CD4-positive, alpha-beta memory T cell (primary cell): ENCODE measurements around the gene NPHP4. TPM values are rescaled to one million over a fixed set of nuclear protein-coding genes. Genes with fewer than 3 reads are reported as not detected.

Experiments used
- CTCF ChIA-PET: fragments of 350-600 bp; sonication (Branson Sonifier 250); formaldehyde crosslinking; loops from one replicate; lab custom pipeline; 2021; ENCODE audit warnings: inconsistent platforms; ENCODE audit not compliant: partially characterized antibody; lab: Charles Lee
- POLR2A ChIA-PET: fragments of 350-600 bp; sonication (Branson Sonifier 250); formaldehyde crosslinking; loops from one replicate; lab custom pipeline; 2021; ENCODE audit not compliant: partially characterized antibody; lab: Charles Lee
- DNase-seq, 5 donors: peaks; one replicate each; pipeline versions ENCODE4 v3.0.0 to v3.0.0-alpha.2; 2020 to 2022; ENCODE audit warnings: mixed read lengths in 1 of 5
- H3K27ac ChIP-seq: one replicate; pipeline ENCODE4 v1.7.0; 2013; ENCODE audit warnings: low read depth, low read length
- H3K27me3 ChIP-seq: 2 replicates; pipeline ENCODE4 v1.7.0; 2013; ENCODE audit warnings: mild to moderate bottlenecking, low read length, moderate library complexity; ENCODE audit not compliant: insufficient read depth
- H3K36me3 ChIP-seq: 2 replicates; pipeline ENCODE4 v1.7.0; 2013; ENCODE audit warnings: mild to moderate bottlenecking, low read length, moderate library complexity; ENCODE audit not compliant: insufficient read depth
- H3K4me1 ChIP-seq: 2 replicates; pipeline ENCODE4 v1.7.0; 2013; ENCODE audit warnings: mild to moderate bottlenecking, low read length, moderate library complexity; ENCODE audit not compliant: insufficient read depth
- H3K4me3 ChIP-seq, 2 donors: one replicate each; pipeline ENCODE4 v1.7.0; 2013; ENCODE audit warnings: low read length in 2 of 2, mild to moderate bottlenecking in 1 of 2
- H3K9me3 ChIP-seq, 2 donors: one replicate each; pipeline ENCODE4 v1.7.0; 2013; ENCODE audit warnings: low read length in 2 of 2, control low read depth in 1 of 2; ENCODE audit not compliant: control insufficient read depth in 1 of 2
- H3K27ac Mint-ChIP-seq, 7 donors: one replicate each; pipeline ENCODE4 v1.8.0; 2020 to 2021; ENCODE audit warnings: mixed read lengths in 7 of 7, mild to moderate bottlenecking in 6 of 7, inconsistent platforms in 3 of 7, moderate library complexity in 3 of 7
- H3K27me3 Mint-ChIP-seq, 2 donors: one replicate each; pipeline ENCODE4 v1.8.0; 2020 to 2021; ENCODE audit warnings: mixed read lengths in 2 of 2
- H3K36me3 Mint-ChIP-seq, 2 donors: one replicate each; pipeline ENCODE4 v1.8.0; 2020 to 2021; ENCODE audit warnings: mixed read lengths in 2 of 2, inconsistent platforms in 1 of 2, mild to moderate bottlenecking in 1 of 2
- H3K4me1 Mint-ChIP-seq, 4 donors: one replicate each; pipeline ENCODE4 v1.8.0; 2020 to 2021; ENCODE audit warnings: mixed read lengths in 4 of 4, mild to moderate bottlenecking in 1 of 4
- H3K4me3 Mint-ChIP-seq, 8 donors: one replicate each; pipeline ENCODE4 v1.8.0; 2020 to 2021; ENCODE audit warnings: mixed read lengths in 8 of 8, mild to moderate bottlenecking in 7 of 8, moderate library complexity in 6 of 8, inconsistent platforms in 3 of 8
- H3K9me3 Mint-ChIP-seq, 8 donors: one replicate each; pipeline ENCODE4 v1.8.0; 2020 to 2021; ENCODE audit warnings: mixed read lengths in 8 of 8, mild to moderate bottlenecking in 5 of 8, inconsistent platforms in 3 of 8, moderate library complexity in 1 of 8
- intact Hi-C: fragments of 100-400 bp; cut with micrococcal nuclease; formaldehyde crosslinking; loops from one replicate; pipeline ENCODE4 v1.15.1; 2023
- polyA plus RNA-seq, 2 donors: library from polyadenylated mRNA; unstranded; fragments of 300-500 nt; fragmentation: Illumina TruSeq; gene quantifications; one replicate each; pipeline ENCODE4 v1.2.3, GENCODE V29; 2021
- total RNA-seq, 2 experiments: library from RNA; stranded (reverse); gene quantifications; one replicate each; pipeline ENCODE4 v1.2.3, GENCODE V29; 2021

Gene NPHP4
- total and polyA plus RNA-seq, 4 experiments from 2014 or later: 1.0 to 9.6 (median 4.3) TPM

- H3K27ac Mint-ChIP-seq: no peak overlapping the region
- Histone ChIP-seq H3K9me3 (no peaks in the 10 kb centered on the region), H3K4me1 (no peaks in the 10 kb centered on the region), H3K27me3 (no peaks in the 10 kb centered on the region), H3K4me3 (no peak overlapping the region), H3K36me3 (no peaks in the 10 kb centered on the region), H3K27ac (no peak overlapping the region)
- H3K4me3 Mint-ChIP-seq: no peak overlapping the region
- DNase-seq: no peak
- ChIA-PET POLR2A (no interaction called here), CTCF (no interaction called here)
- no peaks in the 10 kb centered on the region for H3K36me3 Mint-ChIP-seq
- intact Hi-C loops: no loop called here
- H3K9me3 Mint-ChIP-seq: peaks cover 0 to under 1% (median 0%) of the 10 kb centered on the region in 8 donors
- no peaks in the 10 kb centered on the region for H3K4me1 Mint-ChIP-seq
- peaks cover 6 to 7% of the 10 kb centered on the region in 2 donors for H3K27me3 Mint-ChIP-seq
These were observed 157.6 kb downstream of the NPHP4 start for GRCh38 chr1:5834477-5835178.

- Mint-ChIP-seq H3K9me3 (peaks cover 0 to 5% (median 0%) of the 10 kb centered on the region in 8 donors), H3K27ac (no peak overlapping the region)
- intact Hi-C loops: no loop called here
These were observed 158.3 kb downstream of the NPHP4 start for GRCh38 chr1:5833911-5834310.

DNA sequence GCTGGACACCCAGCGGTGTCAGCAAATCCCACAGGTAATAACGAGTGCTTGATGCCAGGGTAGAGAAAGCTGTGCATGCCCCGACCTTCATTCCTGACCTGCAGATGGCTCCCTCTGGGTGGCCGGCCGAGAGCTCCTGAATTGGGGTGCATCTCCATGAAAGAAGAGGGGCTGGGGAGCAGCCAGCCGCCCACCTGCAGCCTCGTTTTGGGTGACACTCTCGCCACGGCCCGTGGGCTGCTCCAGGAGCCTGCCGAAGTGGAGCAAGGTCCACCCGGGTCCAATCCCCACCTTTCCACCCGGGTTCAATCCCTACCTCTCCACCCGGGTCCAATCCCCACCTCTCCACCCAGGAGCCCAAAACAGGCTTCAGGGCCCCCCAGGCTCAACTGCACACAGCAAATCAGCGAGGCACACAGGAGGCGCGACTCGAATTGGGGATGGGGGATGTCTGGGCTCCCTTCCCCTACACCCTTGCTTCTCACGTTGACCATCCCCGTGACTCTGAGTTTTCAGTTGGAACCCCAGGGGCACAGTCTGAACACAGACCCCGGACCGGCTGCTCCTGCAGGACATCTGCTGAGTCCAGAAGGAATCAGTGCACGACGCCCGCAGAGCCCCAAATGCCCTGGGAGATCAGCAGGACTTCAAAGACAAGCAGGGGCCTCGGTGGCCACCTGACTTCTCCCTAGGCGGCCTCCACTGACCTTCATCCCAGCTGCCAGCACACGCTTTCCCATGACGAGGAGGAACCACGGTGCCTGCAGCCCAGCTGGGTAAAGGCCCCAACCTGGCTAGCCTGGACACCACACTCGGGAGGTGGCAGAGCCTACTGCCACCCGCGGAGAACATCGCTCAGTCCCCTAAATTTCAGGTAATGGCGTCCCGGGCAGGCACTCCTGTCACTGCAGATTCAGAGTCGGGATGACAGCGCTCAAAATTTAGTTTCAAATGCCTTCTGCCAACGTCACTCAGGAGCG lies 159.0 kb downstream of the NPHP4 start:
- ChIA-PET POLR2A (no interaction called here), CTCF (no interaction called here)
- H3K9me3 Mint-ChIP-seq: peaks cover 0 to 5% (median 0%) of the 10 kb centered on the region in 8 donors
- H3K27me3 Mint-ChIP-seq: peaks cover 7 to 10% of the 10 kb centered on the region in 2 donors
- H3K9me3 ChIP-seq: no peaks in the 10 kb centered on the region
- no peaks in the 10 kb centered on the region for H3K36me3 Mint-ChIP-seq
- no peaks in the 10 kb centered on the region for H3K4me1 ChIP-seq
- H3K27me3 ChIP-seq: no peaks in the 10 kb centered on the region
- H3K27ac ChIP-seq: no peak overlapping the region
- DNase-seq: no peak
- H3K4me3 Mint-ChIP-seq: no peak overlapping the region
- H3K36me3 ChIP-seq: no peaks in the 10 kb centered on the region
- no peaks in the 10 kb centered on the region for H3K4me1 Mint-ChIP-seq
- intact Hi-C loops: no loop called here
- no peak overlapping the region for H3K27ac Mint-ChIP-seq
- H3K4me3 ChIP-seq: no peak overlapping the region

More at GRCh38 chr1:5833911-5834310, 158.3 kb downstream of the NPHP4 start:
- no peaks in the 10 kb centered on the region for H3K27me3 ChIP-seq
- Mint-ChIP-seq H3K27me3 (peaks cover 7 to 10% of the 10 kb centered on the region in 2 donors), H3K4me1 (no peaks in the 10 kb centered on the region), H3K4me3 (no peak overlapping the region), H3K36me3 (no peaks in the 10 kb centered on the region)
- H3K36me3 ChIP-seq: no peaks in the 10 kb centered on the region
- no peak overlapping the region for H3K27ac ChIP-seq
- POLR2A ChIA-PET: no interaction called here
- CTCF ChIA-PET: no interaction called here
- H3K9me3 ChIP-seq: no peaks in the 10 kb centered on the region
- no peaks in the 10 kb centered on the region for H3K4me1 ChIP-seq
- DNase-seq: no peak
- H3K4me3 ChIP-seq: no peak overlapping the region

- ChIA-PET CTCF (no interaction called here), POLR2A (no interaction called here)
- Mint-ChIP-seq H3K36me3 (no peaks in the 10 kb centered on the region), H3K27me3 (peaks cover 7 to 10% of the 10 kb centered on the region in 2 donors), H3K4me1 (no peaks in the 10 kb centered on the region), H3K27ac (no peak overlapping the region), H3K9me3 (peaks cover 0 to 5% (median 0%) of the 10 kb centered on the region in 8 donors), H3K4me3 (no peak overlapping the region)
- Histone ChIP-seq H3K27ac (no peak overlapping the region), H3K36me3 (no peaks in the 10 kb centered on the region), H3K27me3 (no peaks in the 10 kb centered on the region), H3K4me1 (no peaks in the 10 kb centered on the region), H3K9me3 (no peaks in the 10 kb centered on the region), H3K4me3 (no peak overlapping the region)
- intact Hi-C loops: no loop called here
- DNase-seq: no peak
These were observed 160.5 kb downstream of the NPHP4 start for GRCh38 chr1:5831600-5832335.

- intact Hi-C loops: no loop called here
These were observed 161.2 kb downstream of the NPHP4 start for GRCh38 chr1:5830771-5831599.

GRCh38 chr1:5829414-5829813 lies 162.8 kb downstream of the NPHP4 start:
- Mint-ChIP-seq H3K27me3 (peaks cover 2 to 11% of the 10 kb centered on the region in 2 donors), H3K36me3 (no peaks in the 10 kb centered on the region), H3K4me3 (no peak overlapping the region), H3K4me1 (no peaks in the 10 kb centered on the region), H3K27ac (no peak overlapping the region), H3K9me3 (peaks cover 0 to 7% (median 1%) of the 10 kb centered on the region in 8 donors)
- no peaks in the 10 kb centered on the region for H3K36me3 ChIP-seq
- H3K4me1 ChIP-seq: no peaks in the 10 kb centered on the region
- POLR2A ChIA-PET: no interaction called here
- no peak for DNase-seq
- H3K27ac ChIP-seq: no peak overlapping the region
- CTCF ChIA-PET: no interaction called here
- no peak overlapping the region for H3K4me3 ChIP-seq
- H3K27me3 ChIP-seq: no peaks in the 10 kb centered on the region
- no peaks in the 10 kb centered on the region for H3K9me3 ChIP-seq
- intact Hi-C loops: no loop called here

More at GRCh38 chr1:5830771-5831599, 161.2 kb downstream of the NPHP4 start:
- Mint-ChIP-seq H3K4me1 (no peaks in the 10 kb centered on the region), H3K9me3 (peaks cover 0 to 5% (median 0%) of the 10 kb centered on the region in 8 donors), H3K36me3 (no peaks in the 10 kb centered on the region), H3K4me3 (no peak overlapping the region), H3K27me3 (peaks cover 6 to 14% of the 10 kb centered on the region in 2 donors), H3K27ac (no peak overlapping the region)
- Histone ChIP-seq H3K4me1 (no peaks in the 10 kb centered on the region), H3K9me3 (no peaks in the 10 kb centered on the region), H3K27me3 (no peaks in the 10 kb centered on the region), H3K4me3 (no peak overlapping the region), H3K36me3 (no peaks in the 10 kb centered on the region), H3K27ac (no peak overlapping the region)
- ChIA-PET CTCF (no interaction called here), POLR2A (no interaction called here)
- no peak for DNase-seq
